Stomach smooth muscle (tissue), 2 donors: Measurements from ENCODE around the gene INVS.
"Not testable (repeated sequence)": the region's sequence is repeated elsewhere in the genome, so short reads cannot be mapped to it uniquely, and the experiment has no call there.

Source experiments
- H3K27ac ChIP-seq: one replicate; pipeline ENCODE4 v1.7.0; 2013; ENCODE audit warnings: mild to moderate bottlenecking, low read length, inconsistent platforms
- H3K27me3 ChIP-seq, 2 donors: one replicate each; pipeline ENCODE4 v1.7.0; 2013; ENCODE audit warnings: low read length in 2 of 2; ENCODE audit not compliant: insufficient read depth in 2 of 2, control insufficient read depth in 1 of 2
- H3K36me3 ChIP-seq, 2 donors: one replicate each; pipeline ENCODE4 v1.7.0; 2013; ENCODE audit warnings: low read length in 2 of 2; ENCODE audit not compliant: control insufficient read depth in 2 of 2, insufficient read depth in 2 of 2
- H3K4me1 ChIP-seq: one replicate; pipeline ENCODE4 v1.7.0; 2013; ENCODE audit warnings: low read length; ENCODE audit not compliant: control insufficient read depth, insufficient read depth
- H3K4me3 ChIP-seq, 2 donors: one replicate each; pipeline ENCODE4 v1.7.0; 2013; ENCODE audit warnings: low read length in 2 of 2
- H3K9ac ChIP-seq, 2 donors: one replicate each; pipeline ENCODE4 v1.7.0; 2013; ENCODE audit warnings: low read length in 2 of 2, mild to moderate bottlenecking in 1 of 2
- H3K9me3 ChIP-seq, 2 donors: one replicate each; pipeline ENCODE4 v1.7.0; 2013; ENCODE audit warnings: low read length in 2 of 2; ENCODE audit not compliant: control insufficient read depth in 2 of 2
- donor health status: healthy.
- donor health status: Pancreatic carcinoma.

INVS gene

GRCh38 chr9:100315561-100315960, 216.5 kb downstream of the INVS start:
- H3K9me3 ChIP-seq = no peaks in the 10 kb centered on the region
- H3K4me1 ChIP-seq = no peaks in the 10 kb centered on the region
- H3K9ac ChIP-seq = no peak overlapping the region
- H3K27me3 ChIP-seq = no peaks in the 10 kb centered on the region
- H3K27ac ChIP-seq = no peak overlapping the region
- peaks cover 2 to 7% of the 10 kb centered on the region in 2 donors for H3K36me3 ChIP-seq
- no peak overlapping the region for H3K4me3 ChIP-seq

- no peaks in the 10 kb centered on the region for H3K27me3 ChIP-seq
- peaks cover 0 to 7% of the 10 kb centered on the region in 2 donors for H3K36me3 ChIP-seq
Measured at GRCh38 chr9:100317706-100318105, 218.7 kb downstream of the INVS start.

GRCh38 chr9:100322954-100323536, 224.0 kb downstream of the INVS start:
- peaks cover 0 to 10% of the 10 kb centered on the region in 2 donors for H3K36me3 ChIP-seq
- H3K27ac ChIP-seq = no peak overlapping the region
- no peaks in the 10 kb centered on the region for H3K27me3 ChIP-seq
- H3K9ac ChIP-seq = no peak overlapping the region
- no peaks in the 10 kb centered on the region for H3K9me3 ChIP-seq
- no peak overlapping the region for H3K4me3 ChIP-seq
- H3K4me1 ChIP-seq = no peaks in the 10 kb centered on the region

More at GRCh38 chr9:100317706-100318105, 218.7 kb downstream of the INVS start:
- H3K4me3 ChIP-seq = no peak overlapping the region
- H3K9me3 ChIP-seq = no peaks in the 10 kb centered on the region
- H3K27ac ChIP-seq = no peak overlapping the region
- H3K4me1 ChIP-seq = no peaks in the 10 kb centered on the region
- H3K9ac ChIP-seq = no peak overlapping the region

- Histone ChIP-seq H3K9ac (no peak overlapping the region), H3K4me3 (no peak overlapping the region), H3K9me3 (no peaks in the 10 kb centered on the region), H3K27ac (no peak overlapping the region), H3K4me1 (no peaks in the 10 kb centered on the region), H3K27me3 (no peaks in the 10 kb centered on the region), H3K36me3 (peaks cover 0 to 5% of the 10 kb centered on the region in 2 donors)
Measured at GRCh38 chr9:100324594-100325200, 225.7 kb downstream of the INVS start.

- H3K9me3 ChIP-seq, H3K9ac ChIP-seq: not testable (repeated sequence)
Measured at GRCh38 chr9:100338736-100339135, 239.7 kb downstream of the INVS start.

GRCh38 chr9:100340224-100340623, 241.2 kb downstream of the INVS start:
- no peak overlapping the region for H3K4me3 ChIP-seq
- no peak overlapping the region for H3K9ac ChIP-seq
- H3K9me3 ChIP-seq = no peaks in the 10 kb centered on the region
- H3K36me3 ChIP-seq = peaks cover 0 to 7% of the 10 kb centered on the region in 2 donors
- H3K27ac ChIP-seq = no peak overlapping the region
- H3K27me3 ChIP-seq = no peaks in the 10 kb centered on the region
- H3K4me1 ChIP-seq = no peaks in the 10 kb centered on the region

More at GRCh38 chr9:100338736-100339135, 239.7 kb downstream of the INVS start:
- H3K27ac ChIP-seq, H3K4me3 ChIP-seq, H3K4me1 ChIP-seq, H3K27me3 ChIP-seq, H3K36me3 ChIP-seq: not testable (repeated sequence)

GRCh38 chr9:100341889-100342288, 242.8 kb downstream of the INVS start:
- Histone ChIP-seq H3K27me3 (no peaks in the 10 kb centered on the region), H3K4me1 (no peaks in the 10 kb centered on the region), H3K36me3 (peaks cover 0 to 10% of the 10 kb centered on the region in 2 donors), H3K9ac (no peak overlapping the region), H3K27ac (no peak overlapping the region), H3K4me3 (no peak overlapping the region), H3K9me3 (no peaks in the 10 kb centered on the region)

- H3K27me3 ChIP-seq = no peaks in the 10 kb centered on the region
- no peak overlapping the region for H3K27ac ChIP-seq
- H3K36me3 ChIP-seq = peaks cover 0 to 3% of the 10 kb centered on the region in 2 donors
- no peaks in the 10 kb centered on the region for H3K9me3 ChIP-seq
- no peak overlapping the region for H3K9ac ChIP-seq
- H3K4me1 ChIP-seq = no peaks in the 10 kb centered on the region
- no peak overlapping the region for H3K4me3 ChIP-seq
Measured at GRCh38 chr9:100346836-100347235, 247.8 kb downstream of the INVS start.

GRCh38 chr9:100350188-100350587, 251.1 kb downstream of the INVS start:
- no peak overlapping the region for H3K27ac ChIP-seq
- peaks cover 0 to 3% of the 10 kb centered on the region in 2 donors for H3K36me3 ChIP-seq
- H3K9me3 ChIP-seq = no peaks in the 10 kb centered on the region
- peaks cover 2% of the 10 kb centered on the region for H3K4me1 ChIP-seq
- no peak overlapping the region for H3K4me3 ChIP-seq
- H3K9ac ChIP-seq = no peak overlapping the region
- no peaks in the 10 kb centered on the region for H3K27me3 ChIP-seq
